Neural progenitor cell (in vitro differentiated cells): Measurements from ENCODE around the gene C3orf33. TPM values are rescaled to one million over a fixed set of nuclear protein-coding genes. Genes with fewer than 3 reads are reported as not detected.

ENCODE experiments used
- DNase-seq: peaks from one replicate; pipeline ENCODE4 v3.0.0-alpha.2; 2016; ENCODE audit warnings: low spot score
- H2AFZ ChIP-seq: fragments of 200-600 bp; sonication (generic); replicated peaks from 2 replicates; pipeline ENCODE4 v1.6.1; 2016; ENCODE audit warnings: antibody characterized with exemption
- H3F3A ChIP-seq: fragments of 200-600 bp; sonication (generic); 2 replicates; pipeline ENCODE4 v1.6.1; 2016; ENCODE audit warnings: antibody characterized with exemption, low read depth
- H3K27ac ChIP-seq: fragments of 200-600 bp; sonication (generic); 2 replicates; pipeline ENCODE4 v1.5.1; 2016; ENCODE audit warnings: mild to moderate bottlenecking
- H3K27me3 ChIP-seq: fragments of 200-600 bp; sonication (generic); 2 replicates; pipeline ENCODE4 v1.6.1; 2016; ENCODE audit warnings: mild to moderate bottlenecking, moderate library complexity
- H3K36me3 ChIP-seq: fragments of 200-600 bp; sonication (generic); 2 replicates; pipeline ENCODE4 v1.5.1; 2016
- H3K4me1 ChIP-seq: fragments of 200-600 bp; sonication (generic); 2 replicates; pipeline ENCODE4 v1.6.1; 2016; ENCODE audit warnings: mixed run types
- H3K4me2 ChIP-seq: fragments of 200-600 bp; sonication (generic); 2 replicates; pipeline ENCODE4 v1.6.1; 2016
- H3K4me3 ChIP-seq: fragments of 200-600 bp; sonication (generic); 2 replicates; pipeline ENCODE4 v1.5.1; 2016
- H3K79me2 ChIP-seq: fragments of 200-600 bp; sonication (generic); 2 replicates; pipeline ENCODE4 v1.6.1; 2016; ENCODE audit warnings: low read depth
- H3K9ac ChIP-seq: fragments of 200-600 bp; sonication (generic); 2 replicates; pipeline ENCODE4 v1.6.1; 2016
- H3K9me3 ChIP-seq: fragments of 200-600 bp; sonication (generic); 2 replicates; pipeline ENCODE4 v1.5.1; 2016; ENCODE audit warnings: low read depth
- H4K20me1 ChIP-seq: fragments of 200-600 bp; sonication (generic); 2 replicates; pipeline ENCODE4 v1.6.1; 2016; ENCODE audit warnings: low read depth
- H3K27ac Mint-ChIP-seq: 3 replicates; pipeline ENCODE4 v1.8.0; 2021; ENCODE audit warnings: mixed read lengths
- H3K27me3 Mint-ChIP-seq: 2 replicates; pipeline ENCODE4 v1.8.0; 2022; ENCODE audit warnings: low read depth, mild to moderate bottlenecking, inconsistent platforms, moderate library complexity, mixed read lengths; ENCODE audit not compliant: insufficient read depth
- H3K36me3 Mint-ChIP-seq: 3 replicates; pipeline ENCODE4 v1.8.0; 2021; ENCODE audit warnings: mixed read lengths
- H3K4me1 Mint-ChIP-seq: 3 replicates; pipeline ENCODE4 v1.8.0; 2021; ENCODE audit warnings: mixed read lengths
- H3K4me3 Mint-ChIP-seq: 3 replicates; pipeline ENCODE4 v1.8.0; 2021; ENCODE audit warnings: mild to moderate bottlenecking, moderate library complexity, mixed read lengths
- H3K9me3 Mint-ChIP-seq: 3 replicates; pipeline ENCODE4 v1.8.0; 2020; ENCODE audit warnings: mixed read lengths
- CTCF ChIP-seq: fragments of 200-600 bp; sonication (generic); IDR thresholded peaks from 2 replicates; pipeline ENCODE4 v1.5.1; 2017; ENCODE audit warnings: antibody characterized with exemption, mild to moderate bottlenecking
- EZH2 ChIP-seq: fragments of 200-600 bp; sonication (generic); IDR thresholded peaks from 2 replicates; pipeline ENCODE4 v1.6.1; 2017; ENCODE audit warnings: antibody characterized with exemption, mild to moderate bottlenecking, moderate library complexity
- EZH2phosphoT487 ChIP-seq: fragments of 200-600 bp; sonication (generic); IDR thresholded peaks from 2 replicates; pipeline ENCODE4 v1.6.1; 2017; ENCODE audit warnings: antibody characterized with exemption
- total RNA-seq: library from RNA; depleted of rRNA; stranded (reverse); fragments of >200 nt; gene quantifications from 2 replicates; pipeline ENCODE4 v1.2.3, GENCODE V29; 2015; ENCODE audit warnings: low replicate concordance

Gene C3orf33
- total RNA-seq, 1 donor from 2014 or later: 13.5 TPM

- Histone ChIP-seq H3K4me2 (no peak overlapping the region), H2AFZ (no peak overlapping the region), H3K4me1 (no peaks in the 10 kb centered on the region), H4K20me1 (no peaks in the 10 kb centered on the region), H3K36me3 (no peaks in the 10 kb centered on the region), H3K27ac (no peak overlapping the region), H3K4me3 (no peak overlapping the region), H3K27me3 (no peaks in the 10 kb centered on the region), H3K79me2 (no peaks in the 10 kb centered on the region), H3K9ac (no peak overlapping the region), H3F3A (peaks cover 2% of the 10 kb centered on the region), H3K9me3 (no peaks in the 10 kb centered on the region)
- H3K27me3 Mint-ChIP-seq: peaks cover 2% of the 10 kb centered on the region
- DNase-seq: no peak
- H3K4me3 Mint-ChIP-seq: no peak overlapping the region
- H3K9me3 Mint-ChIP-seq: peaks cover 11% of the 10 kb centered on the region
- TF ChIP-seq EZH2: no peak
- no peak for TF ChIP-seq CTCF
- no peak for TF ChIP-seq EZH2phosphoT487
- no peaks in the 10 kb centered on the region for H3K4me1 Mint-ChIP-seq
- no peak overlapping the region for H3K27ac Mint-ChIP-seq
- H3K36me3 Mint-ChIP-seq: peaks cover 16% of the 10 kb centered on the region
Observed at GRCh38 chr3:155780291-155780690, 25.8 kb downstream of the C3orf33 start.

- Histone ChIP-seq H3K9ac (no peak overlapping the region), H4K20me1 (no peaks in the 10 kb centered on the region), H3K36me3 (no peaks in the 10 kb centered on the region), H3F3A (peaks cover 2% of the 10 kb centered on the region), H3K9me3 (no peaks in the 10 kb centered on the region), H3K27ac (no peak overlapping the region), H3K79me2 (no peaks in the 10 kb centered on the region), H2AFZ (no peak overlapping the region), H3K4me1 (no peaks in the 10 kb centered on the region), H3K4me3 (no peak overlapping the region), H3K27me3 (no peaks in the 10 kb centered on the region), H3K4me2 (no peak overlapping the region)
- peaks cover 18% of the 10 kb centered on the region for H3K36me3 Mint-ChIP-seq
- H3K27me3 Mint-ChIP-seq: no peaks in the 10 kb centered on the region
- no peak overlapping the region for H3K4me3 Mint-ChIP-seq
- H3K27ac Mint-ChIP-seq: no peak overlapping the region
- no peaks in the 10 kb centered on the region for H3K4me1 Mint-ChIP-seq
- no peak for DNase-seq
- peaks cover 9% of the 10 kb centered on the region for H3K9me3 Mint-ChIP-seq
- TF ChIP-seq CTCF (no peak), EZH2 (no peak), EZH2phosphoT487 (no peak)
Observed at GRCh38 chr3:155778462-155778861, 27.6 kb downstream of the C3orf33 start.

DNA sequence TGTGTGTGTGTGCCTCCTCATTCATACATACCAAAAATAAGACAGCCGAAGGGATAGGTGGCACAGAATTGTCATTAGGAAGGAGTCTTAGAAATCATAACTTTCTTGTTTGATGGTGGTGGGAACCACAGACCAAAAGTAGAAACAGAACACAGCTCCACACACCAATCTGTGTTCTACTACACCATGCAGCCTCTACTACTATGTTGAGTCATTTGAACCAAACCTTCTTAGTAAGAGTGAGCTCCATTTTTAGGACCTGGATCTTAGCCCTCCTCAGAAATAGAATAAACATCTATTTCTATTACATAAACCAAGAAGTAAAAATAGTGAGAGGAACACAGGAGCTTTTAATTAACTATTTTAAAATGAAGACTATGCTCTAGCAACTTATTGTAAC is 33.3 kb downstream of the C3orf33 start:
- Mint-ChIP-seq H3K36me3 (peaks cover 21% of the 10 kb centered on the region), H3K4me1 (no peaks in the 10 kb centered on the region), H3K27ac (no peak overlapping the region), H3K9me3 (peaks cover 2% of the 10 kb centered on the region), H3K27me3 (no peaks in the 10 kb centered on the region), H3K4me3 (no peak overlapping the region)
- Histone ChIP-seq H3K27me3 (no peaks in the 10 kb centered on the region), H3K79me2 (no peaks in the 10 kb centered on the region), H3F3A (no peaks in the 10 kb centered on the region), H3K9me3 (no peaks in the 10 kb centered on the region), H3K4me1 (no peaks in the 10 kb centered on the region), H3K4me2 (no peak overlapping the region), H2AFZ (no peak overlapping the region), H3K9ac (no peak overlapping the region), H3K27ac (no peak overlapping the region), H3K36me3 (no peaks in the 10 kb centered on the region), H4K20me1 (no peaks in the 10 kb centered on the region), H3K4me3 (no peak overlapping the region)
- TF ChIP-seq CTCF: no peak
- TF ChIP-seq EZH2phosphoT487: no peak
- TF ChIP-seq EZH2: no peak
- no peak for DNase-seq
